ENCODE measurements around the gene OPCML. TPM values are rescaled to one million over a fixed set of nuclear protein-coding genes. Genes with fewer than 3 reads are reported as not detected.

The OPCML gene
- total and polyA plus RNA-seq, 2 experiments from 2014 or later, result 1.2 to 4.4 TPM

- H3K79me2 ChIP-seq (replicated peaks; ENCODE audit: insufficient read depth), result peaks cover 17% of the 10 kb centered on the region
- H3K9me3 Mint-ChIP-seq, result no peaks in the 10 kb centered on the region
Observed at GRCh38 chr11:133518702-133519264, 13.5 kb downstream of the OPCML start.

More at GRCh38 chr11:133518702-133519264, 13.5 kb downstream of the OPCML start:
- Histone ChIP-seq H3K9me2 (ENCODE audit: insufficient read depth) (peaks cover 19% of the 10 kb centered on the region), H2AFZ (no peak overlapping the region), H3F3A (replicated peaks; ENCODE audit: low read depth) (no peaks in the 10 kb centered on the region), H3K27ac (ENCODE audit: low read depth) (no peak overlapping the region), H3K4me3 (no peak overlapping the region), H3K27me3 (ENCODE audit: insufficient read depth) (no peaks in the 10 kb centered on the region), H3K4me1 (ENCODE audit: insufficient read depth) (peaks cover 22% of the 10 kb centered on the region), H3K4me2 (no peak overlapping the region), H4K20me1 (replicated peaks; ENCODE audit: insufficient read depth) (peaks cover 5% of the 10 kb centered on the region; the same call in 1 of the 2 replicates), H3K36me3 (ENCODE audit: insufficient read depth) (no peaks in the 10 kb centered on the region)
- Mint-ChIP-seq H3K4me1 (peaks cover 20% of the 10 kb centered on the region), H3K27ac (no peak overlapping the region), H3K27me3 (ENCODE audit: insufficient read depth, low read depth, poor library complexity) (no peaks in the 10 kb centered on the region), H3K4me3 (no peak overlapping the region; the same call in 2 of the 3 replicates), H3K36me3 (ENCODE audit: low read depth) (no peaks in the 10 kb centered on the region; the same call in 2 of the 3 replicates)
- TF ChIP-seq, protein P1, sequence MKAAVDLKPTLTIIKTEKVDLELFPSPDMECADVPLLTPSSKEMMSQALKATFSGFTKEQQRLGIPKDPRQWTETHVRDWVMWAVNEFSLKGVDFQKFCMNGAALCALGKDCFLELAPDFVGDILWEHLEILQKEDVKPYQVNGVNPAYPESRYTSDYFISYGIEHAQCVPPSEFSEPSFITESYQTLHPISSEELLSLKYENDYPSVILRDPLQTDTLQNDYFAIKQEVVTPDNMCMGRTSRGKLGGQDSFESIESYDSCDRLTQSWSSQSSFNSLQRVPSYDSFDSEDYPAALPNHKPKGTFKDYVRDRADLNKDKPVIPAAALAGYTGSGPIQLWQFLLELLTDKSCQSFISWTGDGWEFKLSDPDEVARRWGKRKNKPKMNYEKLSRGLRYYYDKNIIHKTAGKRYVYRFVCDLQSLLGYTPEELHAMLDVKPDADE (IDR thresholded peaks at IDR 0.05), result no peak
- TF ChIP-seq ZNF114 (CRISPR knock-in tag; IDR thresholded peaks at IDR 0.05) (no peak), ZNF331 (CRISPR knock-in tag; IDR thresholded peaks at IDR 0.05; ENCODE audit: low read depth) (no peak), JUNB (IDR thresholded peaks at IDR 0.05; ENCODE audit: unreplicated experiment) (no peak), CREB1 (CRISPR knock-in tag; IDR thresholded peaks at IDR 0.05; ENCODE audit: low read depth) (no peak), POLR2AphosphoS5 (IDR thresholded peaks at IDR 0.05; ENCODE audit: low read depth) (no peak), STAT1 (IDR thresholded peaks at IDR 0.05; ENCODE audit: unreplicated experiment) (no peak), EZH2 (IDR thresholded peaks at IDR 0.05; ENCODE audit: low read depth, unreplicated experiment) (no peak), NANOG (IDR thresholded peaks at IDR 0.05; ENCODE audit: borderline replicate concordance) (no peak), EZH2phosphoT487 (IDR thresholded peaks at IDR 0.05; ENCODE audit: unreplicated experiment) (no peak)
- TF ChIP-seq, protein P2, sequence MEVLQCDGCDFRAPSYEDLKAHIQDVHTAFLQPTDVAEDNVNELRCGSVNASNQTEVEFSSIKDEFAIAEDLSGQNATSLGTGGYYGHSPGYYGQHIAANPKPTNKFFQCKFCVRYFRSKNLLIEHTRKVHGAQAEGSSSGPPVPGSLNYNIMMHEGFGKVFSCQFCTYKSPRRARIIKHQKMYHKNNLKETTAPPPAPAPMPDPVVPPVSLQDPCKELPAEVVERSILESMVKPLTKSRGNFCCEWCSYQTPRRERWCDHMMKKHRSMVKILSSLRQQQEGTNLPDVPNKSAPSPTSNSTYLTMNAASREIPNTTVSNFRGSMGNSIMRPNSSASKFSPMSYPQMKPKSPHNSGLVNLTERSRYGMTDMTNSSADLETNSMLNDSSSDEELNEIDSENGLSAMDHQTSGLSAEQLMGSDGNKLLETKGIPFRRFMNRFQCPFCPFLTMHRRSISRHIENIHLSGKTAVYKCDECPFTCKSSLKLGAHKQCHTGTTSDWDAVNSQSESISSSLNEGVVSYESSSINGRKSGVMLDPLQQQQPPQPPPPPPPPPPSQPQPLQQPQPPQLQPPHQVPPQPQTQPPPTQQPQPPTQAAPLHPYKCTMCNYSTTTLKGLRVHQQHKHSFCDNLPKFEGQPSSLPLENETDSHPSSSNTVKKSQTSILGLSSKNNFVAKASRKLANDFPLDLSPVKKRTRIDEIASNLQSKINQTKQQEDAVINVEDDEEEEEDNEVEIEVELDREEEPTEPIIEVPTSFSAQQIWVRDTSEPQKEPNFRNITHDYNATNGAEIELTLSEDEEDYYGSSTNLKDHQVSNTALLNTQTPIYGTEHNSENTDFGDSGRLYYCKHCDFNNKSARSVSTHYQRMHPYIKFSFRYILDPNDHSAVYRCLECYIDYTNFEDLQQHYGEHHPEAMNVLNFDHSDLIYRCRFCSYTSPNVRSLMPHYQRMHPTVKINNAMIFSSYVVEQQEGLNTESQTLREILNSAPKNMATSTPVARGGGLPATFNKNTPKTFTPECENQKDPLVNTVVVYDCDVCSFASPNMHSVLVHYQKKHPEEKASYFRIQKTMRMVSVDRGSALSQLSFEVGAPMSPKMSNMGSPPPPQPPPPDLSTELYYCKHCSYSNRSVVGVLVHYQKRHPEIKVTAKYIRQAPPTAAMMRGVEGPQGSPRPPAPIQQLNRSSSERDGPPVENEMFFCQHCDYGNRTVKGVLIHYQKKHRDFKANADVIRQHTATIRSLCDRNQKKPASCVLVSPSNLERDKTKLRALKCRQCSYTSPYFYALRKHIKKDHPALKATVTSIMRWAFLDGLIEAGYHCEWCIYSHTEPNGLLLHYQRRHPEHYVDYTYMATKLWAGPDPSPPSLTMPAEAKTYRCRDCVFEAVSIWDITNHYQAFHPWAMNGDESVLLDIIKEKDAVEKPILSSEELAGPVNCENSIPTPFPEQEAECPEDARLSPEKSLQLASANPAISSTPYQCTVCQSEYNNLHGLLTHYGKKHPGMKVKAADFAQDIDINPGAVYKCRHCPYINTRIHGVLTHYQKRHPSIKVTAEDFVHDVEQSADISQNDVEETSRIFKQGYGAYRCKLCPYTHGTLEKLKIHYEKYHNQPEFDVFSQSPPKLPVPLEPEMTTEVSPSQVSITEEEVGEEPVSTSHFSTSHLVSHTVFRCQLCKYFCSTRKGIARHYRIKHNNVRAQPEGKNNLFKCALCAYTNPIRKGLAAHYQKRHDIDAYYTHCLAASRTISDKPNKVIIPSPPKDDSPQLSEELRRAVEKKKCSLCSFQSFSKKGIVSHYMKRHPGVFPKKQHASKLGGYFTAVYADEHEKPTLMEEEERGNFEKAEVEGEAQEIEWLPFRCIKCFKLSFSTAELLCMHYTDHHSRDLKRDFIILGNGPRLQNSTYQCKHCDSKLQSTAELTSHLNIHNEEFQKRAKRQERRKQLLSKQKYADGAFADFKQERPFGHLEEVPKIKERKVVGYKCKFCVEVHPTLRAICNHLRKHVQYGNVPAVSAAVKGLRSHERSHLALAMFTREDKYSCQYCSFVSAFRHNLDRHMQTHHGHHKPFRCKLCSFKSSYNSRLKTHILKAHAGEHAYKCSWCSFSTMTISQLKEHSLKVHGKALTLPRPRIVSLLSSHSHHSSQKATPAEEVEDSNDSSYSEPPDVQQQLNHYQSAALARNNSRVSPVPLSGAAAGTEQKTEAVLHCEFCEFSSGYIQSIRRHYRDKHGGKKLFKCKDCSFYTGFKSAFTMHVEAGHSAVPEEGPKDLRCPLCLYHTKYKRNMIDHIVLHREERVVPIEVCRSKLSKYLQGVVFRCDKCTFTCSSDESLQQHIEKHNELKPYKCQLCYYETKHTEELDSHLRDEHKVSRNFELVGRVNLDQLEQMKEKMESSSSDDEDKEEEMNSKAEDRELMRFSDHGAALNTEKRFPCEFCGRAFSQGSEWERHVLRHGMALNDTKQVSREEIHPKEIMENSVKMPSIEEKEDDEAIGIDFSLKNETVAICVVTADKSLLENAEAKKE (CRISPR knock-in tag; IDR thresholded peaks at IDR 0.05), result no peak
- TF ChIP-seq, protein P3, sequence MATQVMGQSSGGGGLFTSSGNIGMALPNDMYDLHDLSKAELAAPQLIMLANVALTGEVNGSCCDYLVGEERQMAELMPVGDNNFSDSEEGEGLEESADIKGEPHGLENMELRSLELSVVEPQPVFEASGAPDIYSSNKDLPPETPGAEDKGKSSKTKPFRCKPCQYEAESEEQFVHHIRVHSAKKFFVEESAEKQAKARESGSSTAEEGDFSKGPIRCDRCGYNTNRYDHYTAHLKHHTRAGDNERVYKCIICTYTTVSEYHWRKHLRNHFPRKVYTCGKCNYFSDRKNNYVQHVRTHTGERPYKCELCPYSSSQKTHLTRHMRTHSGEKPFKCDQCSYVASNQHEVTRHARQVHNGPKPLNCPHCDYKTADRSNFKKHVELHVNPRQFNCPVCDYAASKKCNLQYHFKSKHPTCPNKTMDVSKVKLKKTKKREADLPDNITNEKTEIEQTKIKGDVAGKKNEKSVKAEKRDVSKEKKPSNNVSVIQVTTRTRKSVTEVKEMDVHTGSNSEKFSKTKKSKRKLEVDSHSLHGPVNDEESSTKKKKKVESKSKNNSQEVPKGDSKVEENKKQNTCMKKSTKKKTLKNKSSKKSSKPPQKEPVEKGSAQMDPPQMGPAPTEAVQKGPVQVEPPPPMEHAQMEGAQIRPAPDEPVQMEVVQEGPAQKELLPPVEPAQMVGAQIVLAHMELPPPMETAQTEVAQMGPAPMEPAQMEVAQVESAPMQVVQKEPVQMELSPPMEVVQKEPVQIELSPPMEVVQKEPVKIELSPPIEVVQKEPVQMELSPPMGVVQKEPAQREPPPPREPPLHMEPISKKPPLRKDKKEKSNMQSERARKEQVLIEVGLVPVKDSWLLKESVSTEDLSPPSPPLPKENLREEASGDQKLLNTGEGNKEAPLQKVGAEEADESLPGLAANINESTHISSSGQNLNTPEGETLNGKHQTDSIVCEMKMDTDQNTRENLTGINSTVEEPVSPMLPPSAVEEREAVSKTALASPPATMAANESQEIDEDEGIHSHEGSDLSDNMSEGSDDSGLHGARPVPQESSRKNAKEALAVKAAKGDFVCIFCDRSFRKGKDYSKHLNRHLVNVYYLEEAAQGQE (IDR thresholded peaks at IDR 0.05; ENCODE audit: unreplicated experiment), result no peak
- TF ChIP-seq, protein P4, sequence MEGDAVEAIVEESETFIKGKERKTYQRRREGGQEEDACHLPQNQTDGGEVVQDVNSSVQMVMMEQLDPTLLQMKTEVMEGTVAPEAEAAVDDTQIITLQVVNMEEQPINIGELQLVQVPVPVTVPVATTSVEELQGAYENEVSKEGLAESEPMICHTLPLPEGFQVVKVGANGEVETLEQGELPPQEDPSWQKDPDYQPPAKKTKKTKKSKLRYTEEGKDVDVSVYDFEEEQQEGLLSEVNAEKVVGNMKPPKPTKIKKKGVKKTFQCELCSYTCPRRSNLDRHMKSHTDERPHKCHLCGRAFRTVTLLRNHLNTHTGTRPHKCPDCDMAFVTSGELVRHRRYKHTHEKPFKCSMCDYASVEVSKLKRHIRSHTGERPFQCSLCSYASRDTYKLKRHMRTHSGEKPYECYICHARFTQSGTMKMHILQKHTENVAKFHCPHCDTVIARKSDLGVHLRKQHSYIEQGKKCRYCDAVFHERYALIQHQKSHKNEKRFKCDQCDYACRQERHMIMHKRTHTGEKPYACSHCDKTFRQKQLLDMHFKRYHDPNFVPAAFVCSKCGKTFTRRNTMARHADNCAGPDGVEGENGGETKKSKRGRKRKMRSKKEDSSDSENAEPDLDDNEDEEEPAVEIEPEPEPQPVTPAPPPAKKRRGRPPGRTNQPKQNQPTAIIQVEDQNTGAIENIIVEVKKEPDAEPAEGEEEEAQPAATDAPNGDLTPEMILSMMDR (conservative IDR thresholded peaks at IDR 0.05; ENCODE audit: low read depth in 2 of 2), result no peak
- no peak for DNase-seq (ENCODE audit: low spot score)
- no peak; the same call in 2 of the 3 replicates for ATAC-seq

Data from GM23338 (cell line).